Stimulated activated CD4-positive, alpha-beta T cell treated with anti-CD3 and anti-CD28 coated beads, Interleukin-12 subunit alpha, Interleukin-12 subunit beta, amount 100 ng/mL, for 24 hours (primary cell): ENCODE measurements around the gene EFCAB12.

Experiments used
- DNase-seq, 2 experiments: peaks; one replicate each; pipeline ENCODE4 v3.0.0-alpha.2; 2020; ENCODE audit warnings: low read depth in 2 of 2

Gene EFCAB12

DNA sequence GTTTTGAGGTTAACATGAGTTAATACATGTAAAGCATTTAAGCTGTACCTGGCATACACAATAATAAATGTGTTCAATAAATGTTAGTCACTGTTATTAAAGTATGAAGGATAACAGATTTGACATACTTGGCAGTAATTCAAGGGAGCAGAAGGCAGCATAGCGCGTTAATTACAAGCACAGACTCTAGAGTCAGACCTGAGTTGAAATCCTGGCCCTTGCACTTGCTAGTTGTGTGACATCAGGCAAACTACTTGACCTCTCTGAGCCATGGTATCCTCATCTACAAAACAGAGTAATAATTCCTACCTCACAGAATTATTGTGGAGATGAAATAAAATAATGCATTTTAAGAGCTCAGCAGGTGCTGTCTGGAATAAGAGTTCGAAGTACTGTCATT lies 17.0 kb upstream of the EFCAB12 start:
- DNase-seq = no peak

DNA sequence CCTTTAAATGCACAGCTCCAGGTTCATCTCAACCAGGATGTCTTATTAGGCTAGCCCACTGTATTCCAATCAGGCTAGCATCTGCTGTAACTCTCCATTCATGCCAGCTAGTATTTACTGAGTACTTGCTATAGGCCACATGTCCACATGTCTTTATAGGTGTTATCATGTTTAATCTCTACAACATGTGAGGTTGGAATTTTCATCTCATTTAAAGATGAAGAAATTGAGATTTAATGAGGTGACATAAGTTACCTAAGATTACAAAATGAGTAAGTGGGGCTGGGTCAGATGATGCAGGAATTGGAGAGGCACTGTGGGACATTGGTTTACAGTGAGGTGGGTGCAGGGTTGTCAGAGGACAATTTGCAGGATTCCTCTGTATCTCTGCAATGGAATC lies 14.5 kb upstream of the EFCAB12 start:
- DNase-seq = no peak

DNA sequence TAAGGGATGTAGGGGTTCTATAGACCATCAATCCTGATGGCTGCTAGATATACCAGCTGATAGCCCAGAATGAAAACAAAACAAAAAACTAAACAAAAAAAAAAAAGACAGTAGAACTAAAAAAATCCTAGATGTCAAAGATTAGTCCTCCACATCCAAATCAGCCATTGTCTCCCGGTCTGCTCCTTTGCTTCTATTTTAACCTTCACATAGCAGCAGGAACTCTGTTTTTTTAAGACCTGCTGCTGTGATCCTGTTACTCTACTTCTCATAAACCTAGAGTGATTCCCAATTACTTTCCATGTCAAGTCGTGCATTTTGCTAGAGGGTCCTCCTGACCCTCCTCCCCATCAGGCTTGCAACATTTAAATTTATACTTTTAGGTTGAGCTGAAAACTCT lies 14.1 kb upstream of the EFCAB12 start:
- no peak for DNase-seq

DNA sequence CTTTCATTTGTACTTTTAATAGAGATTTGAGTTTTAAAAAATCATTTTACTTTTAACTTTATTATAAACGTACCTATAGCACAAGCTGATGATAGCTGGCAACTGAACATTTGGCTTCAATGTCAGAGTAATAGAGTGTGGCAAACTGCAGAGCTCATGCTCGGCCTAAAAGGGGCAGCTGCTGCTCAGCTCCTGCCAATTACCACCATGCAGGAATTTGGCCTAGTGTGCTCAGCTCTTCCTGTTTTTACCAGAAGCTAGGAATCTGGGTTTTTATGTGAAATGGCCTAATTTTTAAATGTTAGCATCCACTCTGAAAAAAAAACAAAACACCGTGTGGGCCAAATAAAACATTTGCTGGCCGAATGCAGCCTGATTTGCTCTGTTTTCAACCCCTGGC lies 13.3 kb upstream of the EFCAB12 start:
- no peak for DNase-seq

DNA sequence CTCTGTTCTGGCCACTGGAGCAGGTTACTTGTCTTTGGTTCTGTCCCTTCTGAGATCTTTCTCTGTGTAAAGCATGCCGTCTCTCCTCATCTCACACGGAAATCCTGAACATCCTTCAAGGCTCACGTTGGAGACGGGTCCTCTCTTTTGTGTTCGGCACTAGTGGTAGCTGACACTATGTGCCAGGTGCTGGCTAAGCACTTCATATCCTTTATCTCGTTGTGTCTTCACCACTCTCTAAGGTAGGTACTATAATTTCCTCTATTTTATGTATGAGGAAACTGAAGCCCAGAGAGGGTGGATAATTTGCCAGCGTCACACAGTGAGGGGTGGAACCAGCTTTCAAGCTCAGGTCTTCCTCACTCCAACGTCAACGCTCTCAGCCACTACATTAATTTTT lies 12.8 kb upstream of the EFCAB12 start:
- no peak for DNase-seq

DNA sequence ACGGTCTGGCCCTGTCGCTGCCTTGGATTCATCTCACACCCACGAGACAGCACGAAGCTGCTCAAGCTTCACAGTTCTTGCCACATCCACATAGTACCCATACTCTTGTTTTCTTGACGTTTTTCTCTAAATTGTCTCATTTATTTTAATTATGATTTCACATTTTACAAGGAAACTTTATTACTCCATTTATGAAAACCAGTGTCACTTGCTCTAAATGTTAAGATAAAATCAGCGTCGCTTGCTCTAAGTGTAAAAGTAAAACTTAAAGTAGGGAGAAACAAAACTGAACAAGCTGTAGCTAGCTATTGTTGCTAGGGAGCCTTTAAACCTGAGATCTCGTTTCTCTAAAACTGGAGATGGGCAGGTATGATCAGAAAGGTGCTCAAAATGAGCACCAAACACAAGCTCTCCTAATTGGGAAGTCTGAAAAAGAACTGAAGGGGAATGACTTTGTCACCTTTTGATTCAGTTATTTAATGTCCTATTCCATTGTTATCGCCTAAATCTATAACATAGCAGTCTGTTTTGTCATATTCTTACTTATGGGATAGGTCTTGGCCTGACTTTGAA lies 12.3 kb upstream of the EFCAB12 start:
- DNase-seq = no peak

DNA sequence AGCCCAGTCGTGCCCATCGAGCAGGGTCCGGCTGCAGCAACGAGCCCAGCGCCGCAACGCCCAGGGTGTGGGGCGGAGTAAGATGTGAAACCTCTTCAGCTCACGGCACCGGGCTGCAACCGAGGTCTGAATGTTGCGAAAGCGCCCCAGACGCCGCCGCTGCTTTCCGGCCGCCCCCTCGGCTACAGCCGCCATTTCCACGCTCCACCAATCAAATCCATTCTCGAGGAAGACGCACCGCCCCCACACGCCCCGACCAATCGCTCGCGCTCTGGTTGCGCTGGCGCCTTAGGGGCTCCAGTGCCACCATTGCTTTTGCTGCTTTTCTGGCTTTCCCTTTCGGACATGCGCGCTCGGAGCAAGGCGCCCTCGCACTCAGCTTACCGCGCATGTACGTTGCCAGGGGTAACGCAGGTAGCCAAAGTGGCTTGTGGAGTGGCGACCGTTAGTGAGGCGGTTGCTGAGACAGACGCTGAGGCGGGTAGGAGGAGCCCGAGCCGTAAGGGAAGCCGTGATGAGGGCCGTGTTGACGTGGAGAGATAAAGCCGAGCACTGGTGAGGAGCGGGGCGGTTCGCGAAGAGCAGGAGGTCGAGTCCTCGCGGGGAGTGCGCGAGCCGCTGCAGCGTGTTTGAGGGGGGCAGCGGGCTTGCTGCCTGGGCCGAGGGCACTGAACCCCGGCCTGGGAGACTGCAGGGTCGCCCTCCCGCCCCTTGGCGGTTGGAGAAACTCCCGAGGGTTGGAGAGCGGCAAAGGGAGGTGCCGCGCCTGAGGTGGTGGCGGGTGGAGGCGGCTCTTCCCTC lies 11.6 kb upstream of the EFCAB12 start, which contains the start of the genes IFT122 and MBD4:
TSS of gene IFT122 (plus strand) at position 408 of the 801 bp plus-strand sequence. CDS start at position 515, 107 bp downstream.
TSS of gene MBD4 (minus strand) at position 132 of the 801 bp plus-strand sequence. CDS start at position 17, 115 bp downstream.
- DNase-seq = peak; percentile 98 to 99

DNA sequence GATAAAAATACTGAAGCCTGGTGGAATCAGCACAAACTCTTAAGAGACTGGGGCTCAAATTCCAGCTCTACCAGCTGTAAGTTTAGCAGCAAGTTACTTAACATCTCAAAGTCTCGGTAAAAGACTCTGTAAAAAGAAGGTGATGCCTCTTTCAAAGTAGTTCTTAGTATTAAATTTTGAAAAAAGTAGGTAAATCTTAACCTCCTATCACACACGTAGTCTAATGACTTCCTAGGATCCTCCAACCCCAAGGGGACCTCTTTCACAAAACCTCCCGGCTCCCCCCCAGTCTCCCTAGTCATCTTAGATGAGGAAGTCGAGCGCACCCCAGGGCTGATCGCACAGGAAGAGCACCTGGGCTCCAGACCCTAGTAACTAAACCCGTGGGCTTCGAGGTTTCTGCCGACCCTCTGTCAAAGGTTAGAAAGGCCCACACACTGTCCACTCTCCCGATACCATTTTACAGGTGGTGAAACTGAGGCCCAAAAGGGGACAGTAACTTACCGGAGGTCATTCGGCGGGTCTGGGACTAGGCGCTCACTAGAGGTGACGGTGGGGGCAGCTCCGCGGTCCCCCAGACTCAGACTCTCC lies 10.9 kb upstream of the EFCAB12 start:
- peak; percentile 27 to 30 for DNase-seq

DNA sequence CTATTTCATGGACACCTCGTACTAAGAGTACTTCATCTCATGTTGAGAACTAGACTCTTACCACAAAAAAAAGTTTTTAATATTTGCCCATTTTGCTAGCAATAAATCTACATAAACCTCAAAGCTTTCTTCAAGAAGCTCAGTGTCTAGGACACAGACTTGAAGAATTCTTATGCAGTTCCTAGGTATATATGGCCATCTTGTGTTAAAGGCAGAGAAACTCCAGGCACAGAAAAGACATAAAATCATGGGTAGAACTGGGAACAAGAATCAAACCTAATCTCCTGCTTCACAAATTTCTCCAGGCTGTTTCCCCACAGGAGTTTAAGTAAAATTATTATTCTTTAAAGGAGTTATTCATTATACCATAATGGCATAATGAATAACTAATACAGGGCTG lies 6.9 kb upstream of the EFCAB12 start:
- no peak for DNase-seq

DNA sequence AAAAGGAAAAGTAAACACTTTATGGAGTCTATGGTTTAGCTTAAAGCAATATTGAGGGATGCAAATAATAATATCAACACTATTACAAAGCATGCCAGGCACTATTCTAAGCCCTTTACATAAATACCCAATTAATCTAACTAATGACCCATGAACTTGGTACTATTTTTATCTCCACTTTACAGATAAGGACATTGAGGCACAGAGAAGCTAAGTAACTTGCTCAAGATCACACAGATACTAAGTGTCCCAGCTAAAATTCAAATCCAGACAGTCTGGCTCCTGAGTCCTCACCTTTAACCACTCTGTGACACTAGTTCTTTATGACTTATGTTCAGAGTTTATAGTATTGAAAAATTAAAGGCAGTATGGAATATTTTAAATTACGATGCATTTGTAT lies 5.7 kb upstream of the EFCAB12 start:
- DNase-seq = no peak

DNA sequence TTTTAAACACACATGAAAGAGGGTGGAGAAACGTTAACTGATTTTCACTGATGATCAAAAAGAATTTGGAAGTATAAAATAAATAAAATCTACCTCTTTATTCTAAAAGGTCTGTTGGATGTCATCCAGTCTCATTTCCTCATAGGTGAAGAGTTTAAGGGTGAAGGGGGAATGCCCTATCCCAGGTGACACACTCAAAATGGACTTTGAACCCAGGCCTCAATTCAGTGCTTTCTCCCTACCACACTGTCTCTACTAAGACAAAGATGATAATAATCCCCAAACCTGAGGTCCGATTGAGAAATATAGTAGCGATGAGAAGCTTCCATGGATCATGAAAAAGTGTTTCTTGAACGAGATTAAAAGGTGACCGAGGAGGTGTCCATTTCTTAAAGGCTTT lies 5.1 kb upstream of the EFCAB12 start:
- DNase-seq = no peak

DNA sequence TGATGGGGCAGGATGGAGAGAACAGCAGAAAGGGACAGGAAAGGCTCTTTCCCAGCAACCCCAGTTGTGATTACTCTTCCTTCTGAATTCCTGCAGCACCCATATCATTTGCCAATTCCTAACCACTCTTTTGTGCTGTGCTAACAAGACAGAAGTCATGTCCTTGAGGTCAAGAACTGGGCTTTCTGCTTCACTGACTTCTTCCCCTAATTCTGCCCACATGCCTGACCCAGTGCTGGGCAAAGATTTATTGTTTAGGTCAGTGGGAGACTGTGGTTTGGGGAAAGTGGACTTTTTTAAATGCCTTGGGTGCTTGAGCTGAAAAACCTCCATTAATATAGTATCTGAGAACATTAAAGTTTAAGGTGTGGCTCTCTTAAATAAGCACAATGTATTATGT lies 4.2 kb upstream of the EFCAB12 start:
- DNase-seq = no peak

DNA sequence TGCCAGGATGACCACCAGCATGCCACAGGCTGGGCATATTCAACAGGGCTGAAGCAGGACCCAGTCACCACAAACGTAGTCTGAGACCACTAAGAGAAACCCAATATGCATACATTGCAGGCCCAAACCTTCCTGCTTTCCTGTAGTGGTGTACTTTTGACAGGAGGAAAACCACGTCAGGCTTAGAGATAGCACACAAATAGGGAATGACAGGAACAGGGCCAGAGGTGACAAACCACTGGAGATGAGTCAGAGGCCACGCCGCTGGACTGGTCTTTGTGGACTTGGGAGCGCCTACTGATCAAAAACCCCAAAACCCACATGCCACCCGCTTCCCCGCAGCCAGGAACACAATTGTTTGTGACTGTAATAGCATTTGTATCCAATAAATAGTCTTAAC lies 3.6 kb upstream of the EFCAB12 start:
- DNase-seq = no peak

DNA sequence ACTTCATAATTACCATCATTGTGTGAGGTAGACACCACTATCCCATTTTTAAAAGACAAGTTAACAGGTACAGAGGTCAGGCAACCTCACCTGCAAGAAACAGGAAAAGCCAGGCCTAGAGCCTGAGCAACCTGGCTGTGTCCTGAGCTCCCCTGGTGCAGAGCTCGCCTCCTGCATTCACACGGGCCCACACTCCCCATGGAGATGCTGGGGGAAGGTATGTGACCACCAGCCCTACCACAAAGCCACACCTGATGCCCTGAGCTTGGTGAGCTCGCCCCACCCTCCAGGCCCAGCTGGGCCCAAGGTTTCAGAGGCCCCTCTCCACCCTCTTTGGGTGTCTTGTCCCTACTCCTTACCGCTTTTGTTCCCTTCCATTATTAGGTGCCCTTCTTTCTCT lies 1.2 kb upstream of the EFCAB12 start:
- DNase-seq = no peak

DNA sequence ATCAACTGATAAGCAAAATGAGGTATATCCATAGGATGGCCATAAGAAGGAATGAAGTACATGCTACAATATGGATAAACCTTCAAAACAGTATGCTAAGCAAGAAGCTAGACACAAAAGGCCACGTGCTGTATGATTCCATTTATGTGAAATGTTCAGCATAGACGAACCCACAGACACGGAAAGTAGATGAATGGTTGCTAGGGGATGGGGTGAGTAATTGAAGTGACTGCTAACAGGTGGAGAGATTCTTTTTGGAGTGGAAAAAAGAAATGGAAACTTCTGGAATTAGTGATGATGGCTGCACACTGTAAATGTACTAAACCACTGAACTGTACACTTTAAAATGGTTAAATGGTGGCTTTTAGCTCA lies 630 bp upstream of the EFCAB12 start:
- DNase-seq = no peak

DNA sequence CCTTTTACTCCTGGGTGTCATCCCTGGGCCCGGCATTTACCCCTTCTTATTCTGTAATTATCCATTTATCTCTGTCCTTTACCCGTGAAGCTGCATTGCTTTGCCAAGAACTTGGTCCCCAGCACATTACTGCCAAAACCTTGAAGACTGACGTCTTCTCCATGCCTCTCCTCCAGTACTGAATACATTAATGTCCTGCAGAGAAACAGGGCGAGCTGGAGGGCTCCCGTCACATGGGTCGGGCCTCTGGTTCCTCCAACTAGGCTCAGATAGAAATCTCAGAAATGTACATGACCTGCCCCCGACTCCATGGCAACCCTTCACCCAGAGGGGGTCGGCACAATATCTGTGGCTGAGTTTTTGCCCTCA lies 445 bp downstream of the EFCAB12 start:
- DNase-seq = no peak

DNA sequence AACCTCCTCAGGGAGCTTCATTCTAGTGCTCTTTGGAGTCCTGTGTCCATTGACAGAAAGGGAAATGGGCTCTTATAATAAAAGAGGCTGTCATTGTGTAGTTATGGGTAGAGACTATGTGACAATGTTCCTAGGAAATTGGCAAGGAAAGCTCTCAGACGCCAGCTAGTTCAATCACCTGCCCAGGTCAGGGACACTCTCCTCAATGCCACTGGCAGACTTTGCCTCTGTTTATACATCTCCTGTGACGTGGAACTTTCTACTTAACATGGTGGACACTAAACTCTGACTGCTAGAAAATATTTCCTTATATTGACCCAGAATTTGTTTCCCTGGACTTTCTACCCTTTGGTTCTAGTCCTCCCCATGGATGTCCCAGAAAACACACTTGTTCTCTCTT lies 2.8 kb downstream of the EFCAB12 start:
- DNase-seq = no peak

DNA sequence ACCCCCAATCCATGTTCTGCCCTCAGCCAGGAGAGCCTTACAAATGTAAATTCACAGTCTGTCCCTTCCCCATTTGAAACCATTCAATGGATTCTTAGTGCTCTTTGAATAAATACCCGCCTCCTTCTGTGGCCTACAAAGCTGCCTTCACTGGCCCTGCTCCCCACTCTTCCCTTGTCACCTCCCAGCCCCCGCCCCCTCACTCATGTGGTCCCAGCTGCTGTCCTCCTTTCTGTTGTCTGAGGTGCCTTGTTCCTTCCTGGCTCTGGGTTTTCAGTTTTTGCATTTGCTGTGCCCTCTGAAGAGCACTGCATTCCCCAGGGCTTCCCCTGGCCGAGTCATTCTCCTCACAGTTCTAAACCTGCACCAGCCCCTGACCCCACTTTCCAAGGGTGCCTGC lies 3.2 kb downstream of the EFCAB12 start:
- DNase-seq = no peak

DNA sequence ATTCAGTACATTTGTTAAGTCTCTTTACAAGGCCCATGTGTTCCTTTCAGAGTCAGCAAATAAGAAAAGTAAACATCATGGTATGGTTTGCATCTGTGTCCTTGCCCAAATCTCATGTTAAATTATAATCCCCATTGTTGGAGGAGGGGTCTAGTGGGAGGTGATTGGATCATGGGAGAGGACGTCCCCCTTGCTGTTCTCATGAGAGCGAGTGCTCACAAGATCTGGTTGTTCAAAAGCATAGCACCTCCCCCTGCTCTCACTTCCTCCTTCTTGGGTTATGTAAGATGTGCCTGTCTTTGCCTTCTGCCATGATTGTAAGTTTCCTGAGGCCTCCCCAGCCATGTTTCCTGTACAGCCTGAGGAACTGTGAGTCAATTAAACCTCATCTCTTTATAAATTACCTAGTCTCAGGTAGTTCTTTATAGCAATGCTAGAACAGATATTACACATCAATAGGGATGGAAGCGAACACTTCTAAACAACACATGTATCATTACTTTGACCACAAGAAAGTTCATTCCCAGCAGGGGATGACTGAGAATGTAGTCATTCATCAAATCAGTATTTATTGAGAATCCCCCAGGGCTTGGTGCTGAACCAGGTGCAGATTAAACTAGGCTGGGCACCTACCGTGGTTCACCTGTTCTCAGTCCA lies 4.1 kb downstream of the EFCAB12 start:
- DNase-seq = no peak

DNA sequence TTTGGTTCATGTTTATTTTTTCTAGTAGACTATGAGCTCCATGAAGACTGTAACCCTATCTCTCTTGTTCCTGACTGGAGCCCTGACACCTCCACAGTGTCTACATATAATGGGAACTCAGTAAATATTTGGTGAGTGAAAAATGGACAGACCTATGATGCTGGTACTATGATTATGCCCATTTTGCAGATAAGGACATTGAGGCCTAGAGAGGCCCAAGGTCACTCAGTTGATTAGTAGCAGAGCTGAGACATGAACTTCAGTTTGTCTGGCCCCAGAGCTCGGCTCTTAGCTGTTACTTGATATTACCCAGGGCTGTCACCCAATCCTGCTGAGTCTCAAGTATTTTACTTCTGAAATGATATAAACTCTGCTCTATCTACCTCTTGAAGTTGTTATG lies 5.5 kb downstream of the EFCAB12 start:
- DNase-seq = no peak

DNA sequence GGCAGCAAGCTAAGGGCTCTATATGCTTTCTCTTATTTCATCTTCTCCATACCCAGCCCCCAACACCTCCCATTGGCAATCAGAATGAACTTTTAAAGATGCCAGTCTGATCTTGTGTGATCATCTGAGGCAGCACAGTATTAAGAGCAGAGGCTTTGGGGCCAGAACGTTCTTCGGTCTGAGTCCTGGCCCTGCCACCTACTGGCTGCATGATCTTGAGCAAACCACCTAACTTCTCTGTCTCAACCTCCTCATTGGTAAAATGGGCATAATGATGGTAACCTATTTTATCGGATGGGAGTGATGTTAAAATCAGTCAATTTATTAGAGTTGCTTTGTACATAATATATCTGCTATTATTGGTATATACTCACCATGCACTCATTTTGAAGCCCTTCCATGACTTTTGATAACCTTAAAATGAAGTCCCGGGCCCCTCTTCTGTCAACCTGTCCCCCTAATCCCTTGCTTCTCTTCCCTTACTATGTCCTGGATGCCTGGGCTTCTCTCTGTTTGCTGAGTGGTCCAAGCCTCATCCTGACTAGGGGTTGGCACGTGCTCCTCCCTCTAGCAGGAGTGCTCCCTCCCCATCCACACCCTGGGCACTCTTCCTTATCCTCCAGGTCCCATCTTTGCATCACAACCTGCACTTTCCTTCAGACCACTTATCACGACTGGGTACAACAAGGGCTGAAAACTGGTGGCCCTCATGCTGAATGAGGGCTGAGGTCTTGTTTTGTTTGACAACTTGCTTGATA lies 6.3 kb downstream of the EFCAB12 start:
- DNase-seq = no peak
